ENCODE data around the gene MXRA8.

DNA sequence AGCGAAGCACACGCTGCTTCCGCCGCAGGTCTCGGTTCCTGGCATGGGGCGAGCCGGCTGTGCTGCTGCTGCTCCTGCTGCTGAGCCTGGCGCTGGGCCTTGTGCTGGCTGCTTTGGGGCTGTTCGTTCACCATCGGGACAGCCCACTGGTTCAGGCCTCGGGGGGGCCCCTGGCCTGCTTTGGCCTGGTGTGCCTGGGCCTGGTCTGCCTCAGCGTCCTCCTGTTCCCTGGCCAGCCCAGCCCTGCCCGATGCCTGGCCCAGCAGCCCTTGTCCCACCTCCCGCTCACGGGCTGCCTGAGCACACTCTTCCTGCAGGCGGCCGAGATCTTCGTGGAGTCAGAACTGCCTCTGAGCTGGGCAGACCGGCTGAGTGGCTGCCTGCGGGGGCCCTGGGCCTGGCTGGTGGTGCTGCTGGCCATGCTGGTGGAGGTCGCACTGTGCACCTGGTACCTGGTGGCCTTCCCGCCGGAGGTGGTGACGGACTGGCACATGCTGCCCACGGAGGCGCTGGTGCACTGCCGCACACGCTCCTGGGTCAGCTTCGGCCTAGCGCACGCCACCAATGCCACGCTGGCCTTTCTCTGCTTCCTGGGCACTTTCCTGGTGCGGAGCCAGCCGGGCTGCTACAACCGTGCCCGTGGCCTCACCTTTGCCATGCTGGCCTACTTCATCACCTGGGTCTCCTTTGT lies 24.7 kb downstream of the MXRA8 start:
- no peak for TF ChIP-seq CTCF (IDR thresholded peaks at IDR 0.05)
- TF ChIP-seq ZFX (IDR thresholded peaks at IDR 0.05; ENCODE audit: borderline replicate concordance) = no peak
